HuH-7 (cell line): ENCODE measurements around the gene PARS2.
A peak's percentile ranks its signal among the peaks of the same experiment; 100 is the strongest.

Experiments used
- DNase-seq: peaks from one replicate; pipeline ENCODE4 v3.0.0; 2011; ENCODE audit warnings: low spot score

Gene PARS2

DNA sequence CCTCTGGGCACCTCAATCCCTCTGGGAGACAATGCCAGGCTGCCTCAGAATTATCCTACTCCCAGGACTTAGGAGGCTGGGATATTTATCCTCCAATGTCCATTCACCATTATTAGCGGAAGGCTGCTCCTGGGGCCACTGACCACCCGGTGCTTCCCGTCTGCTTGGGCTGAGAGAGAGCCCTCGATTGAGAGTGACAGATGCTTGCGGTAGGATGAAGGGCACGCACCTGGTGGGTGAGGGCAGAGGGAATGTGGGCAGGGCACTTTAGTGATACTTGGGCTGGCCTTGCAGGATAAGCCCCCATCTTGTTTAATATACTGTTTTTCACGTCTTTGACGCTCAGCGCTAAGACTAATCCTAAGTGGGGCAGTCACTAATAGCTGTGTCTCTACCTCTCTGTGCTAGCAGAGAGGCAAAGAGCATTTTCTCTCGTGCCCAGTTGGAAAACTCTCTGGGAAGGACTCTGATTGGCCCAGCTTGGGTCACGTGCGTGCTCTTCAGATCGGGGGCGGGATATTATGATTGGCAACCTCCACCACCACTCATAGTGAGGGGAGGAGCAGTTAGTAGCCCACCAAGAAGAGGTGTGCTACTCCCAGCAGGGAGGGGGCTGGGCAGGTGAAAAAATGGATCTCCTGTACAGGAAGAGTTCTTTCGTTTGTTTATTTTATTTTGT is 10.6 kb upstream of the PARS2 start:
- peak; percentile 82 for DNase-seq

DNA sequence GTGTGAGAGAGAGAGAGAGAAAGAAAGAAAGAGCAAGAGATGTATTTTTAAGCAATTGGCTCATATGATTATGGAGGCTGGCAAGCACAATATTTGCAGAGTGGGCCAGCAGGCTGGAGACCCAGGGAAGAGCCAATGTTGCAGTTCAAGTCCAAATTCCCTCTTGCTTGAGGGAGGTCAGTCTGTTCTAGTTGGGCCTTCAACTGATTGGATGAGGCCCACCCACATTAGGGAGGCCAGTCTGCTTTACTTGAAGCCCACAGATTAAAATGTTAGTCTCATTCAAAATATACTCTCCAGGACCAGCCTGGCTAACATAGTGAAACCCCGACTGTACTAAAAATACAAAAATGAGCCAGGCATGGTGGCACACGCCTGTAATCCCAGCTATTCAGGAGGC is 8.6 kb upstream of the PARS2 start:
- DNase-seq, result no peak

DNA sequence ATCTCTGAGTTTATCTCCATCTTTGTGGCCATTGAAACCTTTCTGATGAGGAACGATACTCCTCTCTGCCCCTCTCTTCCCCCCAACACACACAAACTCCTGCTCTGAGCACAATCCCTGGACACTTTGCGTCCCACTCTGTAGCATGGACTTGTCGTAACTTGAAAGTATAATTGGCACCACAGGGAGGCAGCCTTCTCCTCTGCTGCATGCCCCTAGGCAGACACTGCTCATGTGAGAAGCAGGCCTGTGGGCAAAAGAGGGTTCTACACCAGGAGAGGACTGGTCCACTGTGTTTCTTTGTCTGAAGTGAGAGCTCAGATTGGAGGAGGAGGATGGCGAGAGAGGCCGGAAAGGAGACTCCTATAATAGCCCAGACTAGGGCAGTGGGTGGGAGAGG is 3.8 kb upstream of the PARS2 start:
- no peak for DNase-seq

DNA sequence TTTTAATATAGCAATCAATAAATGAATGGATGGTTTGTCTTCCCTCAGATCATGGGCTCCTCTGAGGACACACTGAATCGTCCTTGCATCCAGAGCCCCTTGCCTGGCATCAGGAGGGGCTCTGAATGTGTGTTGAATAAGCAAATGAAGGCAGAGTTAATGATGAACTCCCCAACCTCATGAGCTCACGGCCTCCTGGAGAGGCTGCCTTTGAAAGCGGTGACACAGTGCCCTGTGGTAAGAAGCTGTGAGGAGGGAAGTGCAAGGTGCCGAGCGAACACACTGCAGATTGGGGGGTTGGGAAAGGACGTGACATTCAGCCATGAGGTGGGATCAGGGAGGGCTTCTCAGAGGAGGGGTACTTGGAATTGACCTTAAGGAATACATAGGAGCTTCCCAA is 3.2 kb upstream of the PARS2 start:
- DNase-seq, result no peak

DNA sequence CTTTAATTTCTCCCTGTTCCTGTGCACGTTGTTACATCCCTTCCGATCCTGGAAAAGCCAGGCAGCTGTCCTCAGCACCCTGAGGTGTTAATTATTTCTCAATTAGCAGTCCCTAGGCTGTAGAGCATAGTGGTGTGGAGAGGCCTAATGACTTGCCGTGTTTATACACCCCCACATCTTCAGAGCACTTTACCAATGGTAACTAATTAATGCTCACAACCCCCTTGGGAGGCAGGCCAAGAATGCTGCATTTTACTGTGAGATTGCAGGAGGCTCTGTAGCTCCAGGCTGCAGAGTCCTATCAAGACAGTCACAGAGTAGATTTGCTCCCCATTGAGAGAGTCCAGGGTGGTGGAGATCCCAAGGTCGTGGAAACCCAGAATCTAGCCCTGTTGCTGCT is 2.4 kb upstream of the PARS2 start:
- DNase-seq, result no peak

DNA sequence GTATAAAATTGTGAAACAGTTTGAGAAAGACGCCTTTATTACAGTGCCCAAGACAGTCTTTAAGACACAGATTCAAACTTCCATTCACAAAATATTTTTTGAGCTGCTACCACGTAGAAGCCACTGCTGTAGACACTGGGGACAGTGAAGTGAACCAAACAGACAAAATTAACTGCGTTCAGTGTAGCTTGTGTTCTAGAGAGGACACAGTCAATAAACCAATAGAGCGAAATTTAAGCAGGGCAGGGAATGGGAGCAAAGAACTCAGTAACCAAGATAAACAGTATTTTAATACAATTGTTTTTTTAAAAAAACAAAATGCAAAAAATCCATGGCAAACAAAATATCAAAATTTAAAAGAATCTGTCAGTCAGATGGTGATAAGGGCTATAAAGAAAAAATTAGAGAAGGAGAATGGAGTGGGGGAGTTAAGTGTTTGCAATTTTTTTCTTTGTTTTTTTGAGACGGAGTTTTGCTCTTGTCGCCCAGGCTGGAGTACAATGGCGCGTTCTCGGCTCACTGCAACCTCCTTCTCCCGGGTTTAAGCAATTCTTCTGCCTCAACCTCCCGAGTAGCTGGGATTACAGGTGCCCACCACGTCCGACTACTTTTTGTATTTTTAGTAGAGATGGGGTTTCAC is 719 bp upstream of the PARS2 start:
- DNase-seq, result no peak

DNA sequence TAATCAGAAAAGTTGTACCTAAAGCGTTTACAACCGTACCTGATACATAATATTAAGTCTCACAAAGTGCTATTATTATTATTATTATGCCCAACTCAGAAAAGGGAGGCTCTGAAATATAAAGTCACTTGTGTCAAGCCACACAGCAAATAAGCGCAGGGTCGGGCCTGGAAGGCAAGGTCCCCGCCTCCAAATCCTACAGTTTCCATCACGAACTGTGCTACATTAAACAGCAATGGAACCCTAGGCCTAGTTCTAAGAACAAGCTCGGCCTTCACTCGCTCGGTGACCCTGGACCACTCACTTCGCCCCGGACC is 549 bp downstream of the PARS2 start:
- DNase-seq, result no peak

DNA sequence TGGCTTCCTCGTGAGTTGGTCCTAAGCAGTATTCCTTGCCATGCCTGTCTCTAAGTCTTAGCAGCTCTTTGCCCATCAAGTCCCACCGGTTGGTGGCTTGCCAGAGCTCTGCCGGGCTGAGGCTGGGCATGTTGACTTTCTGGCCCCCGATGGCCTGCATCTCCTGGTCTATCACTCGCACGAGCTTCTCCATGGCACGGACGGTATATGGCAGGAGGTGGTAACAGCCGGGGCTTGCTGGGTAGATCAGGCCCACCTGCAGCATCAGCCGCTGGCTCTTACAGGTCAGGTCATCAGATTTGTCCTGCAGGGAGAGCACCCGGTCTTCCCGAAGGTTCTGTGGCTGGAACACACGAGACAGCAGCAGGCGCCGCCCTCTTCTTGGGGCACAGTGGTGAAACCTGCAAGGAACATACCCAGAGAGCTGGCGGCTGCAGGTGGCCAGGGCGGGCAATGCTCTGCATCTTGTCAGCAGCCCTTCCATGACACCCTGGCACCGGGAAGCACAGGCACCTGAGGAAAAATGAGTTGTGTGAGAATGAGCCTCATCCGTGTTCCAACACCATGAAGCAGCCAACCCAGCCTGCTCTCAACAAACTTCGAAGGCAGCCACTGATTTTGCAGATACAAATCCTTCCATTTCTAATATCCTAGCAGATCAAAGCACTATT is 5.5 kb downstream of the PARS2 start:
- DNase-seq, result no peak

DNA sequence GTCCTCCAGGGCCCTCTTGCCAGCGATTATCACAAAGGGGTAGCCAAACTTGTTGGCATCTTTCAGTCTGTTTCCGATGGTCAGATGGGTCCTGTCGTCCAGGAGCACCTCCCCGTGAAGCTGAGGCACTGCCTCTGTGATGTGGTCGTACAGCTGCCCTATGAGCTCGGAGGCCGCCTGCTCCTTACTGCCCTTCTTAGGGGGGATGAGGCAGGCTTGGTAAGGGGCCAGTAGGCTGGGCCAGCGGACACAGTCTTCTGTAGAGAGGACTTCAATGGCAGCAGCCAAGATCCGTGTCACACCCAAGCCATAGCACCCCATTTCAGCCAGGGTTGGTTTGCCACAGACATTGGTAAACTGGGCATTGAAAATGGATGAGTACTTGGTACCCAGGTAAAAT is 6.5 kb downstream of the PARS2 start:
- no peak for DNase-seq

DNA sequence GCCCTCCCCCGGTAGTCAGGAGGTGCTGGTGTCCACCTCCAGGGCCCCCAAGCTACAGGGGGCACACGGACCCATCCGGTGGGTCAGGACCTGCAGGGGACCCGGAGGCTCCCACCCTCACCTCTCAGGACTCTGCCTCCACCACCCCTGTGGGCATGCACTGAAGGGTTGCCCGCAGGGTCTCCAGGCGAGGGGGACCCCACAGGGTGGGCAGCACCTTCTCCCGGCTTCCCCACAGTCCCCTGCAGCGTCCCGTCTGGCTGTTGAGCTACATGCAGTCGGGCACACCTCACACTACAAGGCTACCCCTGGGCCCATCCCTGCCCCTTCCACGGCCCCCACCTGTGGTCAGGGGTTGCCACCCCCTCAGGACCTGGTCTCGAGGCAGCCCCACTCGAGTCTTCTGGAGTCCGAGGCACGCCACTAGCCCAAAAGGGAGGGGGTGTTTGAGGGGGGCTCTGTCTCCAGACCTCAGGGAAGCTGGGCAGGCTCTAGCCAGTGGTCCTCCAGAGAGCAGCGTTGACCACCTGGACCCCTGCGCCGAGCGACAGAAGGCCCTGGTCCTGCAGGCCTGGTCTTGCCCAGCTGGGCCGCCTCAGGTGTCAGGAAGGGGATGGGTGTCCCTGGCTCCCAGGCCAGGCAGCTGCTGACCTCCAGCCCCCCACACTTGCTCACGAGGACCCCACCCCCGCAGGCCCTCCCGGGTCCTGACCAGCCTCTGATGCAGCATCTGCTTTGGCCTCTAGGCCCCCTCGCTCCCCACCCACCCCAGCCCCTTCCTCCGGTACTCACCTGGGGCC is 9.6 kb downstream of the PARS2 start:
- no peak for DNase-seq

DNA sequence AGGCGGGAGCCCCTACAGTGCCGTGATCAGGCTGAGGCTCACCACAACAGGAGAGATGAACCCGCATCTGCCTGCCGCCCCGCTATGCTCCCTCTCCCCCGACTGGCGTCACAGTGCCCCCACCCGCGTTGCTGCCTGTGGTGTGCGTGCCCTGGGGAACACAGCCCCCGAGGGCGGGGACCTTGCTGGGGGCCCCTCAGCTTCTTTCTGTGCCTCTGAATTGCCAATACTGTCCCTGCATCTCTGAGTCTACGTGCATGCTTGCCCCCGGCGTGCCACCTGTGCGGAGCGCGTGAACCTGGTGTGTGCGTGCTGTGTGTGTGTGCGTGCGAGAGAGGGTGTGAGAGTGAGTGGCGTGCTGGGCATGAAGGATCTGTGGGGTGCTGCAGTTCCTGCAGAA is 10.3 kb downstream of the PARS2 start:
- DNase-seq, result no peak

DNA sequence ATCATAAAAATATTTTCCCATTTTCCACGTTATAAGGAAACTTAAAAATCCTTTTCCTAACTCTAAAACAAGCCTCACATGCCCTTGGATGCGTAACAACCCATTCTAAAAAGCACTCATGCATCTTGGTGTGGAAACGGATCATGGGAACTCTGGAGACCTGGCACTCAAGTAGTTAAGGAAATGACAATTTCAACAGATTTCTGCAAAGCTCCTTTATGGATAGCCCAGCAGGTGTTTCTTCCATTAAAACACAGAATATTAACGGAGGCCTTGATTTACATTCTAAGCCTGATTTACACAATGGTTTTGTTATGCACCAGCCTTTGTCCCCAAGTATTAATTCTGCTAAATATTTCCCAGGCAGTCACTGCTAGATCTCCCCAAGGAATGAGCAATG is 12.9 kb downstream of the PARS2 start:
- no peak for DNase-seq

DNA sequence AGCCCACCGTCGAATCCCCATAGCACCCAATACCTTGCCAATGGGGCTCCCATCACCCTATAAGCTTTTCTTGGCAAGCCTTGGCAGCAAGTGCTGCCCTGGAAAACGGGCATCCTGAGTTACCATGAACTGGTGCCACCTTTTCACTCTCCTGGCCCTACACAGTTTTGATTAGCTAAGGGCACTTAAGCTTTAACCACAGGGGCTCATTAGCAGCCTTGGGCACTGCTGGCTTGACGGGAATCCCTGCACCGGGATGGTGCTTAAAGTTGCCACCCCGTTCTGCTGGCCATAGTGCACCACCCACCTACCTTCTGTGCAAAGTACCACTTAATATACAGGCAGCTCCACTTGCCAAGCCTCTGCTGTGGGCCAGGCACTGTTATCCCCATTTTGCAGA is 13.7 kb downstream of the PARS2 start:
- no peak for DNase-seq

DNA sequence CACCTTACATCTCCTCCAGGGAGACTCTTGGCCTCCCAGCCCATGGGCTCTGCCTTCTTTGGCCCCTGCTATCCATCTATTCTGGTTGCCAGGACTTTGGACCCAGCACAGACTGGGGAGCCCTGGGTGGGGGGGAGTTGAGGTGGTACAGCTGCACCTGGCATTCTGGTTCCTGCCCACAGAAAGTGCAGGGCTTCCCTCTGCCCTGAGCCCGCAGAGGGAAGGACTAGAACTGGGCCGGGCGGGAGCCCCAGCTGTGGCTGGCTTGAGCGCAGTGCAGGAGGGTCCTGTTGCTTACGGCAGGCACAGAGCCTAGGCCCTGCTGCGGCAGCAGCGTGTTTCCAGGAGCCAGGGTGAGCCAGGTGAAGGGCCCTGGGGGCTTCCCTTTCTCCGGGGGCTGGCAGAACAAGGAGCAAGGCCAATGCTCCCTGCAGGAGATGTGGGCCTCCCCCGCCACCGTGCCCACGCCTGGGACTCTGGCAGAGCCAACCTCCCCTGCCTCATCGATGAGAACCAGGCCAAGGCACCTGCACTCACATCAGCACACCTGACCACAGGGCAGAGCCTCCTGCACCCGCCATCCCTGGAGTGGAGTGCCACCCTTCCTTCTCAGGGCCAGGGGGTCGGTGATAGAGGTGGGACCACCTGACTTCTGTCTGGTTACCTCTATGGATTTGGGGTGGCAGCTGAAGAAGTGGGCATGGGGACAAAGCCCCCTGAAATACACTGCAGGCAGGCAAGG is 16.1 kb downstream of the PARS2 start:
- no peak for DNase-seq

DNA sequence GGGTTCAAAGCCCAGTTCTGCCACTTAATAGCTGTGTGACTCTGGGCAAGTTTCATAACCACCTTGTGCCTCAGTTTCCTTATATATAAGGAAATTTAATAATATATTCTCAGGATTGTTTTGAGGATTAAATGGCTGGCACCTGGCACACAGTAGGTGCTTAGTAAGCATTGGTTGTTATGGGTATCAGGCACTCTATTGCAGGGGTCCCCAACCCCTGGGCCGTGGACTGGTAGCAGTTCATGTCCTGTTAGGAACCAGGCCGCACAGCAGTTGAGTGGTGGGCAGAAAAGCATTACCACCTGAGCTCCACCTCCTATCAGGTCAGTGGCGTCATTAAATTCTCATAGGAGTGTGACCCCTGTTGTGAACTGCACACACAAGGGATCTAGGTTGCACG is 18.5 kb downstream of the PARS2 start:
- DNase-seq, result no peak

DNA sequence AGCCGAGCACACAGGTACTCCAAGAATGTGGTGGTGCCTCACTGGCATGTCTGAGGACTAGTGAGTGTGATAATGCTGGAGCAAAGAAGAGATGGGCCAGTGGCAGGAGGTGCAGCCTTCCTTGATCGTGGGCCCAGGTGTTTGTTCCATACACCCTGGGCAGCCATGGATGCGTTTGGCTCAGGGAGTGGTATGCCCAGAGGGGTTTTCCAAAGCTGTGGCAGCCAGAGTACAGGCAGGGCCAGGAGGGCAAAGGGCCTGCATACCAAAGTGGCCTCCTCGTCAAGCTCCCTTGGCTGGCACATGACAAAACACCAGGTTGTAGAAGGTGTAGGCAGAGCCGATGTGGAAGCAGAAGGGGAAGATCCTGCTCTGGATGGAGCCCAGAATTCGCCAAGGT is 19.0 kb downstream of the PARS2 start:
- DNase-seq, result no peak

DNA sequence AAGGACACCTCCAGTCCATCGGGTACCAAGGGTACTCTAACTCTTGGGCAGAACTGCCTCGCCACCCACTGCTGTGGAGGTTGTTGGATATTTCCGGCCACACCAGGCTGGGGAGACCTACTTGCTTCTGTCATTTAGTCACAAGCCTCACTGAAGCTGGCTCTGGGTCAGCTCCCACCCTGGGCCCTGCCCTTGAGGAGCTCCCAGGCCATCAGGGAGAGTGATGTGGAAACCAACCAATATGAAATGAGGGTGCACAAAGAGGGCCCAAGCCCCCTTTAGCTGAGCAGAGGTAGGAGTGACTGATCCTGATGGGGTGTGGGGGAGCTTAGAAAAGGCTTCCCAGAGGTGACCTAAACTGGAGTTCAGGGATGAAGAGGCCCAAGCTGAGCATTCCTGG is 19.6 kb downstream of the PARS2 start:
- no peak for DNase-seq

DNA sequence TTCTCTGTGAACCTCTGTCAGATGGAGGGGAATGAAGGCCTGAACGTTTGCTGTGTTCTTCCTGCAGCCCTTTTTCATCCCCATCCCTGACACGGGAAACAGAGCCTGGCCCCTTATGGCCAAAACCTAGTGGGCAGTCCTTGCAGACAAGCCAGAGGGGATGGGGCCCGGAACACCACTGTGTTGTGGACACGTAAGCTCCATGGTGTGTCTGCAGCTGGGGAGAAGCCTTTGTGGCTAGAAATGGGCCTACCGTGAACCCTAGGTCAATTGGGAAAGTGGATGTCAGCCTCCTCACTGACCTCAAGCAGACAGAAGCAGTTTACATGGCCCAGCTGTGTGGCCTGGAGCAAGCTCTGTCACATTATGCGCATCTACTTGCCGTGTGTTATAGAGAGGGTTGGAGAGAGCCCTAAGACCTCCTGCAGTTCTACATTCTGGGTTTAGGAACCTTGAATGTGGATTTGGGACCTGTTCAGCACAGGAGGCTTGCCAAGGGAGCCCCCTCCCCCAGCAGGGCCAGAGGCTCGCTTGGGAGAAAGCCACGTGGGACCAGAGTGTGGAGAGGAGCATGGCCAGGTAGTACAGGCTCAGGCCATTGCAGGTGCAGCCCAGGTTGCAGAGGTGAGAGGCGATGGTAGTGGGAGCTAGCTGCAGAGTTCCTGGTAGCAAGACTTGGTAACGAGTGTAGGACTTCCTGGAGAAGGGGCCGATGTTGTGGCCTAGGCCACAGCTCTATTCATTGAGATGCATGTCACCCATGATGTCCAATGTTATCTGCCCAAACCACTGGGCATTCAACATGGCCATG is 20.7 kb downstream of the PARS2 start:
- DNase-seq, result no peak

DNA sequence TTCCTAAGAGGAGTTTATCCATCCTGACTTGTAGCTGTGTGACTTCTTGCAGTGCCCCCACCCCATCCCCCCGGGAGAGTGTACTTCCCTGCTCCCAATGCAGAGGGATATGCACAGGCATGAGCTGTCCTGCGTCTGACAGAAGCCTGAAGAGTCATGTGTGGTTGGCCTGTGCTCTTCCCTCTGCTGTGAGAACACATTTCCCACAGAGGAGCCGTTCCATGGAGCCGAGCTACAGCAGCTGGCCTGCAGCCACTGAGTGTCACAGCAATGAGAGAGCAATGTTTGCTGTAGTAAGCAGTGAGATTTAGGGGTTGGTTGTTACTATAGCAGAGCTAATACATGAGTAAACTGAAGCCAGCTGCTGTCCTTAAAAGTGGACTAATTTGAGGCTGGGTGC is 22.0 kb downstream of the PARS2 start:
- no peak for DNase-seq

DNA sequence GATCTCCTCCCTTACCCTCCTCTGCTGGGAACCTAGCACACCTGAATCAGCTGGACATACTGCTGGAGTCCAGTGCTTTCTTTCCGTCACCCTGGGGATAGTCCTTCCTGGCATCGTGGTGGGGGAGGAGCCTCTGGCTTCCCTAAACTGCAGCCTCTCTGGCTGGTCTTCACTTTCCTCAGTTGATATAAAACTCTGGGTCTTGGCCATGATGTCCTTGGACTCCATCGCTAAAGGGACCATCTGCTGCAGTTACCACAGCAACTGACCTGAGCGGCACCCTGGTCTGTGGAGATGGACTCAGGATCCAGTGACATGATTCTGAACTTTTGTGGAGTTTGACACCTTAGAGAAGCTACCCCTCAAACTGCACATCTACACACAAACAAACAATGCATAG is 22.8 kb downstream of the PARS2 start:
- no peak for DNase-seq

DNA sequence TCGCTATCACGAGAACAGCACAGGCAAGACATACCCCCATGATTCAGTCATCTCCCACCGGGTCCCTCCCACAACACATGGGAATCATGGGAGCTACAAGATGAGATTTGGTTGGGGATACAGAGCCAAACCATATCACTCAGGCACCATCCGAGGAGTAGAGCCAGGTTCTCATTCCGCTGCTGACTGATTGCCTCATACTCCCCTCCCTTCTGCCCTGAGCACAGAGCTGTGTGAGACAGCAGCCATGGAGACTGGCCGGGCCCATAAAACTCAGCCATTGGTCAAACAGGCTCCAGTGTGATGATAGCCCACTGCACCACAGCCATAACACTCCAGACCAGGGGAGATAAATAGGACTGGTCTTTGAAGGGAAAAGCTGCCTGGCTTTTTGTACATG is 26.1 kb downstream of the PARS2 start:
- DNase-seq, result no peak

DNA sequence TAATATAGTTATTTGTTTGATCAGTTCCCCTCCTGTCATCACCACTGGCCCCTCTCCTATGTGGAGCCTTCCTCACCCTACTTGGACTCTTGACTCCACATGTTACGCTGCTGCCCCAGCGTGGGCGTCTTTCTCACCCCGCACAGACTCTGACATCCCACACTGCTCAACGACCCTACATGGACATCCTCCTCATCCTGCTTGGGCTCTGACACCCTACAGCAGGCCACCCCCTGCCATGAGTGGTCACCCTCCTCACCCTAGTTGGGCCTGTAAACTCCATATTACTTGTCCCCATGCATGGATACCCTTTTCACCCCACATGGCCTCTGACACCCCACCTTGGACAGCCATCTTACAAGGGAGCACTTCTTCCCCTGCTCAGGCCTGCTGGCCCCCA is 27.6 kb downstream of the PARS2 start:
- DNase-seq, result no peak
